Activated T-cell treated with anti-CD3 and anti-CD28 coated beads, Interleukin-2, amount 50 U/mL, for 24 hours (primary cell): ENCODE data around the gene LTF.
"Not testable (repeated sequence)": the region's sequence is repeated elsewhere in the genome, so short reads cannot be mapped to it uniquely, and the experiment has no call there.

ENCODE experiments used
- DNase-seq: peaks from one replicate; pipeline ENCODE4 v3.0.0-alpha.2; 2020
- H3K27ac Mint-ChIP-seq: 2 replicates; pipeline ENCODE4 v1.8.0; 2020; ENCODE audit warnings: mild to moderate bottlenecking, mixed read lengths
- H3K27me3 Mint-ChIP-seq: 2 replicates; pipeline ENCODE4 v1.8.0; 2020; ENCODE audit warnings: mixed read lengths
- H3K36me3 Mint-ChIP-seq: 2 replicates; pipeline ENCODE4 v1.8.0; 2020; ENCODE audit warnings: low read depth, mixed read lengths
- H3K4me1 Mint-ChIP-seq: 2 replicates; pipeline ENCODE4 v1.8.0; 2020; ENCODE audit warnings: low read depth, mixed read lengths
- H3K4me3 Mint-ChIP-seq: 2 replicates; pipeline ENCODE4 v1.8.0; 2020; ENCODE audit warnings: mild to moderate bottlenecking, moderate library complexity, mixed read lengths
- H3K9me3 Mint-ChIP-seq: 2 replicates; pipeline ENCODE4 v1.8.0; 2020; ENCODE audit warnings: mixed read lengths

The LTF gene

DNA sequence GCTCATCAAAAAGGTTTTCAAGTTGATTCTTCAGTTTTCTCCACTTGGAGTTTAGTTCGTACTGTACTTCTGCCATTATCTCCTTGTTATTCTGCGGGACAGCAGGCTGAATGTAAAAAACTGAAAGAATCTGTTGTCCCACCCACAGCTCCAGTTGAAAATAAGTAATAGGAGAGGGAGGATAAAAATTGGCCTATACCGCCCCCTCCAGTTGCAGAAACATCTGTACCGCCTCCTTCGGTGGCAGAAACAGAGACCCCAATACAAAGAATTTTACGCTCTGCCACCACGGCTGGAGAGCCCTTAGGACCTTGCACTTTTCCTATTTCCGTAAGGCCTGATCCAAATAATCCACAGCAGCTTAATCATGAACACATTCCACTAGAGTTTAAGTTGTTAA, 37.3 kb downstream of the LTF start:
- H3K27me3 Mint-ChIP-seq, H3K4me3 Mint-ChIP-seq, H3K36me3 Mint-ChIP-seq, DNase-seq, H3K27ac Mint-ChIP-seq, H3K9me3 Mint-ChIP-seq, H3K4me1 Mint-ChIP-seq: not testable (repeated sequence)

DNA sequence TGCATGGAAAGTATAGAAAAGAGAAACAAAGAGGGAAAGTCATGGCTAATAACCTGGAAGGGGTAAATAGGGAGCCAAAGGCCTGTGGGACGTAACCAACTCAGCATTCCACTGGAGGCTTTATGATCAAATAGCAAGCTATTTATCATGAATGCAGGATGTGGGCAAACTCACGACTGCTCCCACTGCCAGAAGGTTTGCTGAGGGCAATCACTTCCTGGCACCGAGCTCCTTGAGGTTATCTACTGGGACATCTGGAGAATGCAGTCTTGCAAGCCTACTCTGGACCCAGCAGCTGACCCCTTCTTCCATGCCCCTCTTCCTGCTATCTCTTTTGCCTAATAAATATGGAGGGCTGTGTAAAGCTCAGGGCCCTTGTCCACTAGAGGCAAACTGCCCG, 38.2 kb downstream of the LTF start:
- H3K9me3 Mint-ChIP-seq, DNase-seq, H3K27me3 Mint-ChIP-seq, H3K4me1 Mint-ChIP-seq, H3K4me3 Mint-ChIP-seq, H3K36me3 Mint-ChIP-seq, H3K27ac Mint-ChIP-seq: not testable (repeated sequence)

- no peak overlapping the region for H3K4me3 Mint-ChIP-seq
- no peak for DNase-seq
- H3K36me3 Mint-ChIP-seq = no peaks in the 10 kb centered on the region
- peaks cover 5% of the 10 kb centered on the region for H3K4me1 Mint-ChIP-seq
- no peaks in the 10 kb centered on the region for H3K9me3 Mint-ChIP-seq
- no peak overlapping the region for H3K27ac Mint-ChIP-seq
- H3K27me3 Mint-ChIP-seq = no peaks in the 10 kb centered on the region
Measured at GRCh38 chr3:46423588-46423987, 41.1 kb downstream of the LTF start.

GRCh38 chr3:46422617-46423016, 42.1 kb downstream of the LTF start:
- no peak for DNase-seq

GRCh38 chr3:46420931-46421330, 43.8 kb downstream of the LTF start:
- no peaks in the 10 kb centered on the region for H3K27me3 Mint-ChIP-seq
- peaks cover 11% of the 10 kb centered on the region for H3K4me1 Mint-ChIP-seq
- H3K27ac Mint-ChIP-seq = no peak overlapping the region
- no peaks in the 10 kb centered on the region for H3K36me3 Mint-ChIP-seq
- no peak overlapping the region for H3K4me3 Mint-ChIP-seq
- no peak for DNase-seq
- no peaks in the 10 kb centered on the region for H3K9me3 Mint-ChIP-seq

More at GRCh38 chr3:46422617-46423016, 42.1 kb downstream of the LTF start:
- H3K4me3 Mint-ChIP-seq = no peak overlapping the region
- no peak overlapping the region for H3K27ac Mint-ChIP-seq
- peaks cover 5% of the 10 kb centered on the region for H3K4me1 Mint-ChIP-seq
- no peaks in the 10 kb centered on the region for H3K36me3 Mint-ChIP-seq
- no peaks in the 10 kb centered on the region for H3K27me3 Mint-ChIP-seq
- H3K9me3 Mint-ChIP-seq = no peaks in the 10 kb centered on the region

DNA sequence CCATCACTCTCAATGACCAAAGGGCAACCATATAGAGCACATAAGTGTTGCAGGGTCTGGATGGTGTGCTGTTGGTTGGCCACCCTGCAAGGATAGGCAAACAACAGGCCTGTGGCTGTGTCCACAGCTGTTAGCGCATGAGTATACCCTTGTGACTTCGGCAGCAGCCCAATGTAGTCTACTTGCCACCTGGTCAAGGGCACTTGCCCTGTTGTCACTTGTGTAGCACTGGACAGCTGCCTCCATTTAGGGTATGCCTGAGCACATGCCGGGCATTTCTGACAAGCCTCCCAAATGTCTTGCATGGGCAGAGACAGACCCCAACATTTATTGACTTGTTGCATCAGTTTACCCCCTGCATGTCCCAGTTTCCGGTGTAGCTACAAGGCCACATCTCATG, 44.9 kb downstream of the LTF start:
- Mint-ChIP-seq H3K27ac (no peak overlapping the region), H3K4me3 (no peak overlapping the region), H3K9me3 (no peaks in the 10 kb centered on the region), H3K27me3 (no peaks in the 10 kb centered on the region), H3K36me3 (no peaks in the 10 kb centered on the region), H3K4me1 (peaks cover 13% of the 10 kb centered on the region)
- no peak for DNase-seq

DNA sequence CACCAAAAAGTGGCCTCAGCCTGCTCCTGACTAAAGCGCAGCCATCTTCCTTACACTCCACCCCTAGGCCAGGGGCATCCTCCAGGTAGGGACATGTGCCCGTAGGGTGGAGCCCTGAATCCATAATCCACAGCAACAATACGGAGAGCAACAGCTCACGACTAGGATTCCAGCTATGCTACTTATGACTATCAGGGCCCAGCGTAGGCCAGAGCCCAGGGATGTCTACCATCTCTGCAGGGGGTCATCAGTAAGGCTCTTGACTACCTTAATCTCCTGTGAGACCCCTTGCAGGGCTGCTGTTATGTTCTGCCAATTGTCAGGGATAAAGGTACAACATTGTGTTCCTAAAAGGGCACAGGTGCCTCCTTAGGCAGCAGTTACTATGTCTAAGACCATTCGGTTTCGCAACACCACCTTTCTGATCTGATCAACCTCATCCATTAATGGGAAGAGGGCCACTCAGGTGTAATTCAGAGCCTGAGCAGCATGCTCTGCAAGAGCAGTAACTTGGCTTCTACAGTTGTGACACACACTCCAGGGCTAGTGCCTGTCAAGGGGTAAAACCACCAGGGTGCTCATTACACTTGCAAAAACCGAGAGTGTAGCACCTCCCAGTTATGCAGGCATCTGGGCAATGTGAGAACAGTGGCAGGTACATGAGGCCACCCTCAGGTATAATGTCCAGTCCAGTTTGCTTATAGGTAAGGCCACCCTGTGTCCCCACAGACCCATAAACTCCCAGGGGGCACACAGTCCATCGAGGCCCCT, 46.7 kb downstream of the LTF start:
- Mint-ChIP-seq H3K9me3 (no peaks in the 10 kb centered on the region), H3K4me3 (no peak overlapping the region), H3K27me3 (no peaks in the 10 kb centered on the region), H3K4me1 (peaks cover 13% of the 10 kb centered on the region), H3K36me3 (no peaks in the 10 kb centered on the region), H3K27ac (no peak overlapping the region)
- no peak for DNase-seq

DNA sequence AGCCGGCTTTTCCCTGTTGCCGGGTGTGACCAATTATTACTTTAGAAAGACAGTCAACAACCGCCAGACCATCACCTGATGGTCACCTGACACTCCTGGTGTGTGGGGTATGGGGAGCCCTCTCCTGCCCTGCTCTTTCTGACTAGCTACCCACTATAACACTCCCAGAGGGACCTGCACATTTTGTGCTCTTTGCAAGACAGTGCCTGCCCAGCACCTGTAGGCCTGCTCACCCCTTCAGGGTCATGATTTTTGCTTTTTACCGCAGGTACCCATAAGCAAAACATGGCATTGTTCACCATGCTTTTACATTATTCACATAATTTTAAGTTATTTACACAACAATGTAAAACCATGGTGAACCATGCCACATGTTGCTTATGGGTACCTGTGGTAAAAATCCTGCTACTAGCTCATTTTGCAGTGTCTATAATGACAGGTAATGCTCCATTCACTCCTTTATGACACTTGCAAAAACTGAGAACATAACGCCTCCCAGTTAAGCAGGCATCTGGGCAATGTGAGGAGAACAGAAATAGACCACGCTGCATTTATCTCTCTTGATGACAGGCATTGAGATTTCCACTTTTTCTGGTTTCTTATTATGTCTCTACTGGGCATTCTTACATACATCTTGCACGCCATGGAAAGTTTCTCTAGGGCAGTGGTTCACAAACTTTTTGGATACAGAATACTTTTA, 47.7 kb downstream of the LTF start:
- Mint-ChIP-seq H3K4me1 (peaks cover 13% of the 10 kb centered on the region), H3K36me3 (no peaks in the 10 kb centered on the region), H3K9me3 (no peaks in the 10 kb centered on the region), H3K4me3 (no peak overlapping the region), H3K27me3 (no peaks in the 10 kb centered on the region), H3K27ac (no peak overlapping the region)
- DNase-seq = no peak

DNA sequence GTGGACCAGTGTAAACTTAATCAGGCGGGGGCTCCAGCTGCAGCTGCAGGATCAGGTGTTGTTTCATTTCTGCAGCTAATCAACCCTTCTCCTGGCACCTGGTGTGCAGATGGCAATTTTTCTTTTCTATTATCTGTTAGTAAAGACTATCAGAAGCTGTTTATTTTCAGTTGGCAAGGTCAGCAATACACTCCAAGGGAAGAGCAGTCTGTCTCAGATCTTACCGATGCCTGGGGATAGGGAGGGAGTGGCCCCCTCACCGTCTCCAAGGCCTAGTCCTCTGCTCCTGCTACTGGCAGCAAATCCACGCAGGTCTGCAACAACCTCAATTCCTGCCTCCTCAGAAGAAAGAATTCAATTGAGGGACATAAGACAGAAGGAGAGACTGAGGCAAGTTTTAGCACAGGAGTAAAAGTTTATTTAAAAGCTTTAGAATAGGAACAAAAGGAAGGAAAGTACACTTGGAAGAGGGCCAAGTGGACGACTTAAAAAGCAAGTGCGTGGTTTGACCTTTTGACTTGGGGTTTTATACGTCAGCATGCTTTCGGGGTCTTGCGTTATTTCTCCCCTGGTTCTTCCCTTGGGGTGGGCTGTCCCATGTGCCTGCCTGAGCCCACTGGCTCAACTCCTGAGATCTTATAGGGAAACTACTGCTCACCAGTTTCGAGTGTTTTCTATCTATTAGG, 48.4 kb downstream of the LTF start:
- Mint-ChIP-seq H3K27me3 (no peaks in the 10 kb centered on the region), H3K9me3 (no peaks in the 10 kb centered on the region), H3K4me1 (peaks cover 13% of the 10 kb centered on the region), H3K27ac (no peak overlapping the region), H3K4me3 (no peak overlapping the region), H3K36me3 (no peaks in the 10 kb centered on the region)
- no peak for DNase-seq

GRCh38 chr3:46414739-46415138, 50.0 kb downstream of the LTF start:
- DNase-seq = no peak
- H3K27me3 Mint-ChIP-seq = no peaks in the 10 kb centered on the region
- H3K4me3 Mint-ChIP-seq = no peak overlapping the region
- H3K4me1 Mint-ChIP-seq = peaks cover 16% of the 10 kb centered on the region
- H3K36me3 Mint-ChIP-seq = no peaks in the 10 kb centered on the region
- H3K9me3 Mint-ChIP-seq = no peaks in the 10 kb centered on the region
- no peak overlapping the region for H3K27ac Mint-ChIP-seq

DNA sequence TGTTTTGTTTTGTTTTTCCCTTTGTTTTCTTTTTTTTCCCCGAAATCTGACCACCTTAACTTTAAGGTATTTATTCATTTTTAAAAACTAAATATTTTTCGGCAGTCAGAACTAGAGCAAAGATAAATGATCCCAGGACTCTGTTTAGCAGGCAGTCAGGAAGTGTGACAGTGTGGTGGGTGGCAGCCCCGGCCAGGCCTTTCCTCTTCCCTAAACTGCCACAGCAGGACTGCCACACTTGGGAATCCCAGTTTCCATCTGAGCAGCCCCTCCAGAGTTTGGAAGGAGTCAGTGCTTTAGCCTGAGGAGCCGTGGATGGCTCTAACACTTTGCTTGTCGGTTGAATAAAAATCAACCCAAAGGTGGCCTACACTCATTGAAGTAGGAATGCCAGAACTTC, 50.8 kb downstream of the LTF start:
- no peak overlapping the region for H3K4me3 Mint-ChIP-seq
- no peak overlapping the region for H3K27ac Mint-ChIP-seq
- no peak for DNase-seq
- no peaks in the 10 kb centered on the region for H3K27me3 Mint-ChIP-seq
- H3K36me3 Mint-ChIP-seq = no peaks in the 10 kb centered on the region
- no peaks in the 10 kb centered on the region for H3K9me3 Mint-ChIP-seq
- H3K4me1 Mint-ChIP-seq = peaks cover 22% of the 10 kb centered on the region

DNA sequence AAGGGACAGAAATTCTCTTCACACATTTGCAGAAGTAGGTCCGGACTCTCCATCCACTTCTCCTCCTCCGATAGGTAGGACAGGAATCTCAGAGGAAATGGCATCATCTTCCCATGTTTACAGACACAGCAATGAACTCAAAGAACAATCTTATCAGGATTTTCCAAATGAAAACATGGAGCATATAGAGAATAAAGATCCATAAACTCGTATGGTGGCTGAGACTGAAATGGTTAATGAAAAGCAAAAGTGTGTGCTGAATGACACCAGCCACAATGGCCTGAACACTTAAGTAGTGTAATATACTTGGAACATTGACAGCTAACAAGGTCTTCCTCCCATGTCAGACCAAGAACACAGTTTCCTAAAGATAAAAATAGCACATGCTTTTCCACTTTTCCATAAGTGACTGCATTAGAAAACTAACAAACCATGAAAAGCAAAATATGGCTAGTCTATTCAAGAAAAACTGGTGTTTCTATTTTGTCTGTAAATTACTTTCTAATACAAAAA, 51.9 kb downstream of the LTF start:
- Mint-ChIP-seq H3K9me3 (no peaks in the 10 kb centered on the region), H3K4me3 (no peak overlapping the region), H3K27me3 (no peaks in the 10 kb centered on the region), H3K27ac (no peak overlapping the region), H3K36me3 (no peaks in the 10 kb centered on the region), H3K4me1 (peaks cover 31% of the 10 kb centered on the region)
- DNase-seq = no peak

- Mint-ChIP-seq H3K4me1 (peaks cover 41% of the 10 kb centered on the region), H3K27me3 (no peaks in the 10 kb centered on the region), H3K9me3 (no peaks in the 10 kb centered on the region), H3K4me3 (no peak overlapping the region), H3K36me3 (no peaks in the 10 kb centered on the region), H3K27ac (no peak overlapping the region)
- DNase-seq = no peak
Measured at GRCh38 chr3:46411271-46411670, 53.4 kb downstream of the LTF start.

- H3K4me1 Mint-ChIP-seq = peaks cover 35% of the 10 kb centered on the region
- DNase-seq = no peak
- H3K27me3 Mint-ChIP-seq = no peaks in the 10 kb centered on the region
- H3K27ac Mint-ChIP-seq = no peak overlapping the region
- no peaks in the 10 kb centered on the region for H3K9me3 Mint-ChIP-seq
- no peaks in the 10 kb centered on the region for H3K36me3 Mint-ChIP-seq
- H3K4me3 Mint-ChIP-seq = no peak overlapping the region
Measured at GRCh38 chr3:46410669-46411068, 54.0 kb downstream of the LTF start.
